ENCODE measurements around the gene PTF1A.

- TF ChIP-seq GATA2 (IDR thresholded peaks at IDR 0.05; ENCODE audit: low read depth, low read length) (no peak), GATA3 (IDR thresholded peaks at IDR 0.05; ENCODE audit: low read depth, low read length) (no peak)
Measured at GRCh38 chr10:23192712-23193434, 761 bp downstream of the PTF1A start.

All from SH-SY5Y (cell line).